Activated CD8-positive, alpha-beta T cell treated with anti-CD3 and anti-CD28 coated beads for 36 hours (primary cell): ENCODE data around the gene PCTP. TPM values are rescaled to one million over a fixed set of nuclear protein-coding genes. Genes with fewer than 3 reads are reported as not detected.

Experiments used
- ATAC-seq: fragments of 200-7000 bp; cut with Tn5 transposase; one replicate; pipeline ENCODE4 v1.10.0; 2021; ENCODE audit warnings: mild to moderate bottlenecking, moderate library complexity
- CTCF ChIA-PET: fragments of 350-600 bp; sonication (Branson Sonifier 250); formaldehyde crosslinking; loops from one replicate; lab custom pipeline; 2021; ENCODE audit warnings: antibody characterized with exemption; lab: Charles Lee
- POLR2A ChIA-PET: fragments of 350-600 bp; sonication (Branson Sonifier 250); formaldehyde crosslinking; loops from one replicate; lab custom pipeline; 2021; ENCODE audit warnings: antibody characterized with exemption; lab: Charles Lee
- DNase-seq: peaks from one replicate; pipeline ENCODE4 v3.0.0-alpha.2; 2020
- H3K27ac Mint-ChIP-seq: one replicate; pipeline ENCODE4 v1.8.0; 2021; ENCODE audit warnings: mild to moderate bottlenecking, mixed read lengths
- H3K27me3 Mint-ChIP-seq: one replicate; pipeline ENCODE4 v1.8.0; 2021; ENCODE audit warnings: mixed read lengths
- H3K36me3 Mint-ChIP-seq: one replicate; pipeline ENCODE4 v1.8.0; 2021; ENCODE audit warnings: low read depth, mixed read lengths
- H3K4me1 Mint-ChIP-seq: one replicate; pipeline ENCODE4 v1.8.0; 2021; ENCODE audit warnings: low read depth, mixed read lengths
- H3K4me3 Mint-ChIP-seq: one replicate; pipeline ENCODE4 v1.8.0; 2021; ENCODE audit warnings: mild to moderate bottlenecking, moderate library complexity, mixed read lengths
- H3K9me3 Mint-ChIP-seq: one replicate; pipeline ENCODE4 v1.8.0; 2021; ENCODE audit warnings: mixed read lengths
- intact Hi-C: fragments of 100-400 bp; cut with micrococcal nuclease; formaldehyde crosslinking; loops from one replicate; pipeline ENCODE4 v1.10.0; 2022
- total RNA-seq, 2 experiments: library from RNA; stranded (reverse); gene quantifications; one replicate each; pipeline ENCODE4 v1.2.3, GENCODE V29; 2021
- TF ChIP-seq, protein P1 (sequence below): fragments of 200-600 bp; IDR thresholded peaks from one replicate; pipeline ENCODE4 v1.8.0; 2022; ENCODE audit warnings: antibody characterized with exemption, mild to moderate bottlenecking

The PCTP gene
- total RNA-seq, 2 experiments from 2014 or later, result 6.6 to 7.7 TPM

DNA sequence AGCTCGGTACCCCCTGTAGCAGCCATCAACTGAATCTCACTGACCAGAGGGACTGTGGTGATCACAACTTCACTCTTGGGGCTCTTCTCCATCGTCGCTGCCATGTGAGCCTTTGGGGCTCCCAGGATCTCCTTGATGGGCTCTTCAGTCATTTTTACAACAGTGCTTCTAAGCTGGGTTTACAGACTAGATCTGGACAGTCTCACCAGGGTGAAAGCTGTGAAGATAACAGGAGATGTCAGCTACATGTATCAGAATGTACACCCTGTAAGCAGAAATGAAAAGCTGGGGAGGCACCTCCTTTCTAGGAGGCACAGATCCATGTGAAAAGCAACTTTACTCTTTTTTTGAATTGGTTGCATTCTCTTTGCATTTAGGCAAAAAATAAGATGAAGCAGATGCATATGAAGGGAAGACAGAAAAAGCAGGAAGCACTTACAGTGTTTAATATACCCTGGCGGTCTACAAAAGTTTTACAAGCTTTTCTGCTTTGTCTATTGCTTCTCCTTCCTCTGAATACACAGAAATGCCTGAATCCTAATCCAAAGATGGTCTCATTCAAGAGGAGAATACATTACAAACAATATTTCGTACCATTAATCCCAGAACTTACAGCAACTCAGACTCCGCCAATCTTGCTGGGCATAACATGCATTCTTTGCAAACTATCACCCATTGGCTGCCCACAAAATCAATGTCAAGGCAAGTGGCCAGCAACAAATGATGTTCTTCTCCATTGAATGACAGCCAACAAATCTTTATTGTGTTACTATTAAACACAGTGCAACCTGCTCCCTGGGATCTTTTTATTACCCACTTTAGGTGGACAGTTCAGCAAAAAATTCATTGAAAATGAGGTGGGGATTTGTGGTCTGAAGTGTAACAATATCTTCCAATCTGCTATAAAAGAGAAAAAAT, 29.7 kb upstream of the PCTP start:
- TF ChIP-seq, protein P1, sequence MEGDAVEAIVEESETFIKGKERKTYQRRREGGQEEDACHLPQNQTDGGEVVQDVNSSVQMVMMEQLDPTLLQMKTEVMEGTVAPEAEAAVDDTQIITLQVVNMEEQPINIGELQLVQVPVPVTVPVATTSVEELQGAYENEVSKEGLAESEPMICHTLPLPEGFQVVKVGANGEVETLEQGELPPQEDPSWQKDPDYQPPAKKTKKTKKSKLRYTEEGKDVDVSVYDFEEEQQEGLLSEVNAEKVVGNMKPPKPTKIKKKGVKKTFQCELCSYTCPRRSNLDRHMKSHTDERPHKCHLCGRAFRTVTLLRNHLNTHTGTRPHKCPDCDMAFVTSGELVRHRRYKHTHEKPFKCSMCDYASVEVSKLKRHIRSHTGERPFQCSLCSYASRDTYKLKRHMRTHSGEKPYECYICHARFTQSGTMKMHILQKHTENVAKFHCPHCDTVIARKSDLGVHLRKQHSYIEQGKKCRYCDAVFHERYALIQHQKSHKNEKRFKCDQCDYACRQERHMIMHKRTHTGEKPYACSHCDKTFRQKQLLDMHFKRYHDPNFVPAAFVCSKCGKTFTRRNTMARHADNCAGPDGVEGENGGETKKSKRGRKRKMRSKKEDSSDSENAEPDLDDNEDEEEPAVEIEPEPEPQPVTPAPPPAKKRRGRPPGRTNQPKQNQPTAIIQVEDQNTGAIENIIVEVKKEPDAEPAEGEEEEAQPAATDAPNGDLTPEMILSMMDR, result no peak
- DNase-seq, result no peak
- ChIA-PET CTCF (interaction anchor here (1.2 to 2.7 kb wide), 6 partner anchors 9 to 195 kb away, joined by 3 to 14 read pairs (median 4); partner anchors contain the start of gene PCTP), POLR2A (interaction anchor here (0.9 kb wide), 1 partner anchor 24 kb away, joined by 3 read pairs; no protein-coding TSS in a partner anchor)
- H3K27ac Mint-ChIP-seq, result no peak overlapping the region
- no peaks in the 10 kb centered on the region for H3K36me3 Mint-ChIP-seq
- intact Hi-C loops, result no loop called here
- no peak overlapping the region for H3K4me3 Mint-ChIP-seq
- no peaks in the 10 kb centered on the region for H3K4me1 Mint-ChIP-seq
- no peak for ATAC-seq
- peaks cover 41% of the 10 kb centered on the region for H3K27me3 Mint-ChIP-seq
- no peaks in the 10 kb centered on the region for H3K9me3 Mint-ChIP-seq

DNA sequence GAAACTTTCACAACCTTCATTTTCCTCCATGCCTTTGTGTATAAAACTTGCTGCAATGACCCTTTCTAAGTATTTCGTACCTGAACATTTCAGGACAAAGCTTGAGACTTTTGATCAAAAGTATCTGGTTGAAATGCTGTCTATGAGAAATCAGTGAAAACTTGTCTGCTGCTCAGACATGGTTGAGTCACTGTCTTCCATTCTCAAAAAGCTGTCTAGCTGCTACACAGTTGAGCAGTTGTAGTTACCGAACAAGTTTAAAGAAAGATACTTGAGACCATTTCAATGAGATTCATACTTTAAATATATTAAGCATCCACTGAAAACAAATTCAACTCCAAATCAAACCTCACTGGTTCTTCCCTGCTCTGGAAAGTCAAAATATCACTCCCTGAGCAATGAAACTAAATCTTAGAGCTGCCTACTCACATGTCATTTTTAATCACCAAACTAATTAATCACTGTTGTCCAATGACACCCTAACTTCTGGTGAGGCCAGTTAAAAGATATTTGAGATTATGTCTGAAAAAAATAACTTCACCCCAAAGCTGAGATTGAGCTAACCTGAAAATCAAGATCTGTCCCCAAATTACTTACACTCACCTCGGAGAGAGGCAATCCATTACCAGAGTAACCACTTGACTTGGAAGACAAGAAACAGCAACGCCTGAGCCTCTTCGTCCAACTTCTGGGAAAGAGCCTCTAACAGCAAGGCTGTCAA, 28.7 kb upstream of the PCTP start:
- ChIA-PET POLR2A (interaction anchor here (1.2 kb wide), 1 partner anchor 23 kb away, joined by 4 read pairs; no protein-coding TSS in a partner anchor), CTCF (interaction anchor here (1.5 to 2.7 kb wide), 4 partner anchors 10 to 196 kb away, joined by 3 to 14 read pairs (median 8); no protein-coding TSS in a partner anchor)
- Mint-ChIP-seq H3K27ac (no peak overlapping the region), H3K4me1 (no peaks in the 10 kb centered on the region), H3K36me3 (no peaks in the 10 kb centered on the region), H3K9me3 (no peaks in the 10 kb centered on the region), H3K4me3 (no peak overlapping the region), H3K27me3 (peaks cover 49% of the 10 kb centered on the region)
- TF ChIP-seq, protein P1, result no peak
- DNase-seq (no peak), ATAC-seq (no peak)
- intact Hi-C loops, result no loop called here

DNA sequence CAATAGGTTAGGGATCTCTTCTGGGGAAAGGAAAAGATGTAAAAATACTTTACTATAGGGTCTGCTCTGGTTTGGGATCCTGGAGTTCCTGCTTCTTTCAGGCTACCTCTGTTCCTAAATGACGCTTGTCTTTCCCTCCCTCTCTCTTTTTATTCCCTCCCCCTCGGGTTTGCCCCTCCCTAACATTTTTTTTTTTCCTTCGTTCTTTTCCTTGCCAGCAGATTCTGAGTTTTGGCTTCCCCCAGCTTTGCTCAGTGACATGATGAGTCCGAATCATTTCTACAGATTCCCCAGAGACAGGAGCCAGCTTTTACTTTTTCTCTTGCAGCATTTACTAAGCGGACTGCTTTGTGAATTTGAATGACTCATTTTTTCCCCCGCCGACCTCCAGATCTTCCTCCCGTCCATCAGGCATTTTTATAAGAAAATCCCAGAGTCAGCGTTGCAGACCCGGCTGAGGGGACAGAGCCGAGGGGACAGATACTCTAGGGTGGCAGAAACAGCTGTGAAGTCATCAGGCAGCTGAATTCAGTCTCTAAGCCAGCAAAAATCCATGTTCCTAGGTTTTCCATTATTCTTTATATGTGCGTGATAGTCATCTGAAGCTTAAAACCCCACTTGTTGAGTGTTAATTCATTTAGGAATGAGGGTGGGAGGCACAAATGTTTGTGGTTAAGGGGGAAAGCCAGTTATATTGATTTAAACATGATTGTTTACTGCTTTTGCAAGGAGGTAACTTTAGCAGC, 27.9 kb upstream of the PCTP start, which contains the start of gene TMEM100:
TSS of gene TMEM100 (minus strand) at position 123 of the 746 bp plus-strand sequence. CDS start 1,794 bp downstream, outside the sequence.
- Mint-ChIP-seq H3K4me1 (no peaks in the 10 kb centered on the region), H3K9me3 (no peaks in the 10 kb centered on the region), H3K27ac (no peak within 1 kb of the TSS), H3K27me3 (peaks cover 53% of the 10 kb centered on the region), H3K36me3 (no peaks in the 10 kb centered on the region), H3K4me3 (no peak within 1 kb of the TSS)
- ChIA-PET CTCF (interaction anchor here (1.5 to 2.7 kb wide), 3 partner anchors 10 to 196 kb away, joined by 5 to 14 read pairs (median 10); no protein-coding TSS in a partner anchor), POLR2A (interaction anchor here (1.2 kb wide), 1 partner anchor 24 kb away, joined by 4 read pairs; no protein-coding TSS in a partner anchor)
- intact Hi-C loops, result no loop called here
- TF ChIP-seq, protein P1, result no peak
- ATAC-seq, result no peak
- no peak for DNase-seq

DNA sequence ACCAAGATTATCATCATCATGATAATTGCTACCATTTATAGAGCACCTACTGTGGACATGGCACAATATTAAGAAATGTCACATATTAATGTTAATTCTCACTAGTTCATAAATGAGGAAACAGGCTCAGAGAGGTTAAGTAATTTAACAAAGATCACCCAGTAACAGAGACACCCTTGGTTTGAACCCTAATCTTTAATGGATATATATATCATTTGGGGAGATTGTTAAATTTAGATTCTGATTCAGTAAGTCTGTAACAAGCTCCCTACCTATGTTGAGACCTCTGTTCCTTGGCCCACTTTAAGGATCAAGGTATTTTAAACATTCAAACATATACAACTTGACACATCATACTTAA, 27.4 kb upstream of the PCTP start:
- no peaks in the 10 kb centered on the region for H3K36me3 Mint-ChIP-seq
- TF ChIP-seq, protein P1, result no peak
- intact Hi-C loops, result no loop called here
- no peak overlapping the region for H3K4me3 Mint-ChIP-seq
- no peak for ATAC-seq
- no peaks in the 10 kb centered on the region for H3K9me3 Mint-ChIP-seq
- H3K27me3 Mint-ChIP-seq, result peaks cover 54% of the 10 kb centered on the region
- H3K4me1 Mint-ChIP-seq, result no peaks in the 10 kb centered on the region
- POLR2A ChIA-PET, result no interaction called here
- DNase-seq, result no peak
- CTCF ChIA-PET, result interaction anchor here (2.7 kb wide), 1 partner anchor 12 kb away, joined by 10 read pairs; no protein-coding TSS in a partner anchor
- no peak overlapping the region for H3K27ac Mint-ChIP-seq
